A549 (cell line): ENCODE measurements around the gene ZNF511. TPM values are rescaled to one million over a fixed set of nuclear protein-coding genes. Genes with fewer than 3 reads are reported as not detected.

Experiments used
- ATAC-seq, 2 experiments: fragments of 200-7000 bp in 1 of 2; fragments of >200 bp in 1 of 2; cut with Nextera tagmentation in 1 of 2; cut with Tn5 transposase in 1 of 2; 3 replicates each; pipeline versions ENCODE4 v1.8.0 to v1.9.1; 2018 to 2020; ENCODE audit warnings: mild to moderate bottlenecking in 1 of 2, moderate library complexity in 1 of 2
- CTCF ChIA-PET: fragments of 300-600 bp; sonication (Branson Sonifier 250); formaldehyde crosslinking; extraction: SDS; loops from one replicate; lab custom pipeline; 2021; ENCODE audit warnings: antibody characterized with exemption, inconsistent platforms; lab: Yijun Ruan, JAX
- POLR2A ChIA-PET: fragments of 350-600 bp; formaldehyde crosslinking; extraction: SDS; loops from one replicate; lab custom pipeline; 2021; ENCODE audit warnings: antibody characterized with exemption, inconsistent platforms; lab: Yijun Ruan, JAX
- DNase-seq, 2 experiments: peaks; one replicate each; pipeline versions ENCODE4 v3.0.0 to v3.0.0-alpha.2; 2011 to 2016; ENCODE audit warnings: low read depth in 1 of 2, low spot score in 1 of 2
- FAIRE-seq: peaks from 2 replicates; lab custom pipeline; 2011; peaks lifted over from hg19 to GRCh38; lab: Jason Lieb, UNC
- H3K27ac ChIP-seq, 2 experiments: fragments of >200 bp; sonication (Bioruptor Twin); formaldehyde crosslinking; 3 replicates each; pipeline ENCODE4 v1.5.1; 2016 to 2017
- H3K4me1 ChIP-seq: fragments of >200 bp; sonication (Bioruptor Twin); formaldehyde crosslinking; 3 replicates; pipeline ENCODE4 v1.6.1; 2016
- H3K4me2 ChIP-seq: fragments of >200 bp; sonication (Bioruptor Twin); formaldehyde crosslinking; 3 replicates; pipeline ENCODE4 v1.6.1; 2016
- H3K4me3 ChIP-seq: fragments of >200 bp; sonication (Bioruptor Twin); formaldehyde crosslinking; 3 replicates; pipeline ENCODE4 v1.5.1; 2016
- H3K9me3 ChIP-seq: fragments of >200 bp; sonication (Bioruptor Twin); formaldehyde crosslinking; 3 replicates; pipeline ENCODE4 v1.6.1; 2016
- BCL3 ChIP-seq: fragments of >200 bp; sonication (Bioruptor Twin); formaldehyde crosslinking; IDR thresholded peaks from 3 replicates; pipeline ENCODE4 v1.6.1; 2016
- CBX8 ChIP-seq: fragments of 200-600 bp; sonication (generic); IDR thresholded peaks from 2 replicates; pipeline ENCODE4 v1.6.1; 2016
- CHD2 ChIP-seq: fragments of 150-350 bp; IDR thresholded peaks from 2 replicates; pipeline ENCODE4 v1.6.1; 2014; ENCODE audit warnings: low read length; ENCODE audit not compliant: partially characterized antibody
- CHD4 ChIP-seq: fragments of 200-600 bp; sonication (generic); IDR thresholded peaks from 2 replicates; pipeline ENCODE4 v1.6.1; 2016; ENCODE audit warnings: antibody characterized with exemption, mild to moderate bottlenecking, borderline replicate concordance
- CTCF ChIP-seq: fragments of >200 bp; sonication (Bioruptor Twin); formaldehyde crosslinking; IDR thresholded peaks from 3 replicates; pipeline ENCODE4 v1.5.1; 2016
- EHMT2 ChIP-seq: fragments of 200-600 bp; sonication (generic); IDR thresholded peaks from 2 replicates; pipeline ENCODE4 v1.6.1; 2016; ENCODE audit warnings: antibody characterized with exemption, low read depth, mild to moderate bottlenecking, moderate library complexity
- ESRRA ChIP-seq: fragments of 150-350 bp; IDR thresholded peaks from 2 replicates; pipeline ENCODE4 v1.6.1; 2014; ENCODE audit warnings: mild to moderate bottlenecking, low read length, borderline replicate concordance
- GATA3 ChIP-seq: IDR thresholded peaks from 2 replicates; pipeline ENCODE4 v1.6.1; 2012; ENCODE audit warnings: borderline replicate concordance
- HOXB13 ChIP-seq: fragments of 250-450 bp; sonication (Bioruptor Pico); IDR thresholded peaks from 2 replicates; pipeline ENCODE4 v1.5.0; 2020; ENCODE audit warnings: low read depth, mild to moderate bottlenecking, moderate library complexity
- MAZ ChIP-seq: fragments of 150-350 bp; IDR thresholded peaks from 2 replicates; pipeline ENCODE4 v1.6.1; 2014; ENCODE audit warnings: antibody characterized with exemption, low read depth, low read length, borderline replicate concordance
- MYC ChIP-seq: IDR thresholded peaks from 2 replicates; pipeline ENCODE4 v1.6.1; 2012; ENCODE audit warnings: mild to moderate bottlenecking, inconsistent platforms, low read length, improper control_type of control experiment, borderline replicate concordance
- NPAS2 ChIP-seq: fragments of 250-450 bp; sonication (Bioruptor Pico); IDR thresholded peaks from 2 replicates; pipeline ENCODE4 v1.8.0; 2022; ENCODE audit warnings: mild to moderate bottlenecking, moderate library complexity, borderline replicate concordance
- RAD21 ChIP-seq, 2 experiments: fragments of >200 bp in 1 of 2; sonication (Bioruptor Twin) in 1 of 2; formaldehyde crosslinking in 1 of 2; IDR thresholded peaks in 1 of 2; conservative IDR thresholded peaks in 1 of 2; 2 replicates in 1 of 2; 3 replicates in 1 of 2; pipeline ENCODE4 v1.6.1; 2012 to 2018; ENCODE audit warnings: inconsistent platforms in 1 of 2
- RCOR1 ChIP-seq: fragments of 150-350 bp; IDR thresholded peaks from 2 replicates; pipeline ENCODE4 v1.6.1; 2014; ENCODE audit warnings: antibody characterized with exemption, low read length, low read depth
- REST ChIP-seq: fragments of 200-600 bp; sonication (generic); IDR thresholded peaks from 2 replicates; pipeline ENCODE4 v1.6.1; 2016; ENCODE audit warnings: antibody characterized with exemption, mild to moderate bottlenecking, moderate library complexity
- TFCP2L1 ChIP-seq: fragments of 250-450 bp; sonication (Bioruptor Pico); IDR thresholded peaks from 2 replicates; pipeline ENCODE4 v1.5.0; 2021; ENCODE audit warnings: mild to moderate bottlenecking
- USF2 ChIP-seq: fragments of 450-650 bp; IDR thresholded peaks from 2 replicates; pipeline ENCODE4 v1.6.1; 2014; ENCODE audit warnings: antibody characterized with exemption
- ZC3H11A ChIP-seq: fragments of 450-650 bp; IDR thresholded peaks from 2 replicates; pipeline ENCODE4 v1.6.1; 2014; ENCODE audit warnings: antibody characterized with exemption, mild to moderate bottlenecking
- ZFP36 ChIP-seq: fragments of 450-650 bp; IDR thresholded peaks from 2 replicates; pipeline ENCODE4 v1.6.1; 2014; ENCODE audit warnings: borderline replicate concordance; ENCODE audit not compliant: partially characterized antibody
- ZSCAN20 ChIP-seq: fragments of 250-450 bp; sonication (Bioruptor Pico); IDR thresholded peaks from 2 replicates; pipeline ENCODE4 v1.8.0; 2022; ENCODE audit warnings: mild to moderate bottlenecking, moderate library complexity
- WGBS: methylation state at CpG from one replicate; pipeline ENCODE4 v1.1.6; 2017; ENCODE audit errors: missing lambda C conversion rate; 5-methylcytosine and 5-hydroxymethylcytosine counted together
- polyA plus RNA-seq, 4 experiments: library from polyadenylated mRNA; depleted of rRNA in 3 of 4; stranded (reverse); fragments of >200 nt; fragmentation: RNase III in 1 of 4; extraction: RNeasy Plus Mini Kit Qiagen cat#74134 plus additional on column Dnase treatment in 1 of 4; gene quantifications; 2 replicates in 3 of 4; 3 replicates in 1 of 4; pipeline ENCODE4 v1.2.3, GENCODE V29; 2011 to 2017

Gene ZNF511
- polyA plus RNA-seq, 2 of the 4 experiments (the other 2 are of a cell fraction), result 40.2 to 43.6 TPM

- TF ChIP-seq CHD2, result no peak
These were observed 25.8 kb upstream of the ZNF511 start (continued) for GRCh38 chr10:133282846-133283390.

GRCh38 chr10:133283931-133284330, 24.8 kb upstream of the ZNF511 start:
- no peaks in the 10 kb centered on the region for H3K4me1 ChIP-seq
- TF ChIP-seq EHMT2 (no peak), BCL3 (no peak), MYC (no peak), ESRRA (no peak), CTCF (no peak), ZSCAN20 (no peak), ZFP36 (no peak)
- no peak overlapping the region for H3K27ac ChIP-seq
- POLR2A ChIA-PET, result no interaction called here
- H3K4me3 ChIP-seq, result no peak overlapping the region
- no peak for ATAC-seq
- no peak overlapping the region for H3K4me2 ChIP-seq
- FAIRE-seq, result no peak
- H3K9me3 ChIP-seq, result no peaks in the 10 kb centered on the region
- no peak for DNase-seq
- 96% methylated on average over 24 of the region's 24 CpGs for WGBS
- CTCF ChIA-PET, result interaction anchor here (0.9 to 2.8 kb wide), 4 partner anchors 9 to 59 kb away, joined by 3 to 10 read pairs (median 4); no protein-coding TSS in a partner anchor

- CTCF ChIA-PET, result interaction anchor here (0.9 kb wide), 1 partner anchor 14 kb away, joined by 4 read pairs; no protein-coding TSS in a partner anchor
- ATAC-seq (no peak), FAIRE-seq (no peak), DNase-seq (no peak)
- Histone ChIP-seq H3K27ac (no peak overlapping the region), H3K4me1 (no peaks in the 10 kb centered on the region), H3K4me2 (no peak overlapping the region), H3K4me3 (no peak overlapping the region), H3K9me3 (no peaks in the 10 kb centered on the region)
- POLR2A ChIA-PET, result no interaction called here
- TF ChIP-seq NPAS2, result no peak
- TF ChIP-seq RAD21 (conservative IDR thresholded peaks at IDR 0.05 in 1 of 2, IDR thresholded peaks at IDR 0.05 in 1 of 2), result no peak
- no peak for TF ChIP-seq REST
- TF ChIP-seq CBX8, result no peak
- no peak for TF ChIP-seq ZC3H11A
- no peak for TF ChIP-seq USF2
- no peak for TF ChIP-seq GATA3
- no peak for TF ChIP-seq HOXB13
- TF ChIP-seq CHD4, result no peak
- no peak for TF ChIP-seq MAZ
- no peak for TF ChIP-seq RCOR1
- TF ChIP-seq TFCP2L1 (CRISPR knock-in tag), result no peak
- 97% methylated on average over 25 of the region's 36 CpGs for WGBS
These were observed 23.5 kb upstream of the ZNF511 start for GRCh38 chr10:133285217-133285616.
